ENCODE results near the gene GNAS. TPM values are rescaled to one million over a fixed set of nuclear protein-coding genes. Genes with fewer than 3 reads are reported as not detected.

GNAS gene
- total RNA-seq, 3 donors from 2014 or later (not counting 1 experiment from before 2014, with no cell fraction given): 530 to 823 (median 582) TPM

- intact Hi-C loops (cut with micrococcal nuclease): loop anchor here (10.0 kb wide), 1 partner anchor 269 kb away; no protein-coding TSS in a partner anchor
- Histone ChIP-seq H3K36me3 (ENCODE audit: control insufficient read depth, insufficient read depth, low read length) (no peaks in the 10 kb centered on the region), H3K4me1 (ENCODE audit: control insufficient read depth, insufficient read depth, low read length) (no peaks in the 10 kb centered on the region), H3K4me3 (ENCODE audit: low read length) (no peak overlapping the region), H3K27me3 (ENCODE audit: control insufficient read depth, insufficient read depth, low read length) (no peaks in the 10 kb centered on the region), H3K27ac (ENCODE audit: low read length) (no peak overlapping the region), H3K9me3 (ENCODE audit: control insufficient read depth, insufficient read depth, low read length) (no peaks in the 10 kb centered on the region)
- Mint-ChIP-seq H3K27ac (no peak overlapping the region), H3K36me3 (no peaks in the 10 kb centered on the region), H3K4me3 (no peak overlapping the region), H3K4me1 (no peaks in the 10 kb centered on the region), H3K27me3 (ENCODE audit: low read depth in 2 of 2) (peaks cover 4 to 6% of the 10 kb centered on the region in 2 donors), H3K9me3 (no peaks in the 10 kb centered on the region)
- no peak for TF ChIP-seq CTCF (IDR thresholded peaks at IDR 0.05)
- WGBS (ENCODE audit: insufficient coverage): 89% methylated on average over 8 of the region's 8 CpGs
- ATAC-seq (no peak), DNase-seq (no peak)
Observed at GRCh38 chr20:58956078-58956477, 103.6 kb downstream of the GNAS start.

- ATAC-seq (no peak), DNase-seq (no peak)
- Histone ChIP-seq H3K36me3 (ENCODE audit: control insufficient read depth, insufficient read depth, low read length) (no peaks in the 10 kb centered on the region), H3K4me1 (ENCODE audit: control insufficient read depth, insufficient read depth, low read length) (no peaks in the 10 kb centered on the region), H3K27ac (ENCODE audit: low read length) (no peak overlapping the region), H3K9me3 (ENCODE audit: control insufficient read depth, insufficient read depth, low read length) (no peaks in the 10 kb centered on the region), H3K4me3 (ENCODE audit: low read length) (no peak overlapping the region), H3K27me3 (ENCODE audit: control insufficient read depth, insufficient read depth, low read length) (no peaks in the 10 kb centered on the region)
- intact Hi-C loops (cut with micrococcal nuclease): loop anchor here (10.0 kb wide), 1 partner anchor 265 kb away; no protein-coding TSS in a partner anchor
- 83% methylated on average over 6 of the region's 6 CpGs for WGBS (ENCODE audit: insufficient coverage)
- Mint-ChIP-seq H3K9me3 (no peaks in the 10 kb centered on the region), H3K27me3 (ENCODE audit: low read depth in 2 of 2) (peaks cover 7 to 15% of the 10 kb centered on the region in 2 donors), H3K27ac (no peak overlapping the region), H3K36me3 (no peaks in the 10 kb centered on the region), H3K4me1 (no peaks in the 10 kb centered on the region), H3K4me3 (no peak overlapping the region)
- no peak for TF ChIP-seq CTCF (IDR thresholded peaks at IDR 0.05)
Observed at GRCh38 chr20:58959652-58960051, 107.1 kb downstream of the GNAS start.

Other genes with a start within 250 kb of the GNAS start
- 100 to 1,000 TPM; 136 to 146 (median 143) TPM for gene STX16, start 201.4 kb upstream of the GNAS start, total RNA-seq
- gene NPEPL1, start 159.9 kb upstream of the GNAS start, total RNA-seq: 10 to 100 TPM; 66.0 to 83.7 (median 68.4) TPM
- gene GNAS-AS1, start 1.8 kb upstream of the GNAS start, total RNA-seq: under 1 TPM in 2 of 3 donors, not detected in 1; 0.60 to 0.66 TPM
- gene NELFCD, start 128.5 kb downstream of the GNAS start, total RNA-seq: 100 to 1,000 TPM in 1 of 3 donors, 10 to 100 TPM in 2; 75.7 to 105 (median 92.6) TPM
- 10 to 100 TPM; 30.5 to 52.5 (median 42.3) TPM for gene CTSZ, start 154.5 kb downstream of the GNAS start, total RNA-seq
- gene TUBB1, start 166.7 kb downstream of the GNAS start, total RNA-seq: 10 to 100 TPM in 2 of 3 donors, 1 to 10 TPM in 1; 4.3 to 46.9 (median 18.8) TPM
- 10 to 100 TPM; 45.9 to 58.0 (median 50.8) TPM for gene ATP5F1E, start 179.6 kb downstream of the GNAS start, total RNA-seq
- gene PRELID3B, start 190.1 kb downstream of the GNAS start, total RNA-seq: 10 to 100 TPM; 49.3 to 51.6 (median 51.4) TPM

All from natural killer cell (primary cell).